ENCODE data around the gene ACTG1. TPM values are rescaled to one million over a fixed set of nuclear protein-coding genes. Genes with fewer than 3 reads are reported as not detected.

ACTG1 gene
- polyA plus RNA-seq, 1 of the 3 experiments (the other 2 are of a cell fraction) = 7,871 TPM

- H3K9me2 ChIP-seq = no peaks in the 10 kb centered on the region
- H4K20me1 ChIP-seq (ENCODE audit: insufficient read depth) = peaks cover 9% of the 10 kb centered on the region; the same call in 1 of the 2 replicates
- WGBS (ENCODE audit: low lambda C conversion rate) = 80% methylated on average over 13 of the region's 13 CpGs
- H3K4me3 ChIP-seq (ENCODE audit: low read depth in 2 of 2, low read length in 1 of 2) = no peak overlapping the region
- no peak overlapping the region for H3K27ac ChIP-seq (ENCODE audit: low read depth in 2 of 2, low read length in 1 of 2)
- peaks cover 0 to 15% of the 10 kb centered on the region in 2 experiments for H3K36me3 ChIP-seq (replicated peaks in 1 of 2; ENCODE audit: control insufficient read depth in 1 of 2, insufficient read depth in 2 of 2, low read length in 1 of 2)
- CTCF ChIA-PET = interaction anchor here (0.7 to 4.2 kb wide), 11 partner anchors 10 to 393 kb away, joined by 3 to 39 read pairs (median 4); partner anchors contain the start of genes ACTG1 and FAAP100
- peaks cover 12% of the 10 kb centered on the region for H3F3A ChIP-seq (replicated peaks; ENCODE audit: insufficient read depth)
- no peak overlapping the region for H3K9ac ChIP-seq
- POLR2A ChIA-PET = no interaction called here
- no peak for DNase-seq
- no peaks in the 10 kb centered on the region for H3K27me3 ChIP-seq (ENCODE audit: insufficient read depth)
- H2AFZ ChIP-seq (ENCODE audit: low read depth) = no peak overlapping the region
- H3K4me2 ChIP-seq = no peak overlapping the region
- TF ChIP-seq SMC3 (IDR thresholded peaks at IDR 0.05; ENCODE audit: low read depth, low read length) (no peak), RCOR1 (IDR thresholded peaks at IDR 0.05; ENCODE audit: low read length) (no peak), RFX5 (IDR thresholded peaks at IDR 0.05; ENCODE audit: low read length) (no peak), FOXM1 (IDR thresholded peaks at IDR 0.05; ENCODE audit: low read depth) (no peak), NFIC (IDR thresholded peaks at IDR 0.05; ENCODE audit: borderline replicate concordance) (no peak), MEF2A (IDR thresholded peaks at IDR 0.05; ENCODE audit: borderline replicate concordance, low read depth) (no peak), SIN3A (IDR thresholded peaks at IDR 0.05; ENCODE audit: borderline replicate concordance, low read depth, low read length) (no peak), YY1 (IDR thresholded peaks at IDR 0.05; ENCODE audit: low read depth) (no peak), ELF1 (IDR thresholded peaks at IDR 0.05) (no peak)
- TF ChIP-seq, protein P1, sequence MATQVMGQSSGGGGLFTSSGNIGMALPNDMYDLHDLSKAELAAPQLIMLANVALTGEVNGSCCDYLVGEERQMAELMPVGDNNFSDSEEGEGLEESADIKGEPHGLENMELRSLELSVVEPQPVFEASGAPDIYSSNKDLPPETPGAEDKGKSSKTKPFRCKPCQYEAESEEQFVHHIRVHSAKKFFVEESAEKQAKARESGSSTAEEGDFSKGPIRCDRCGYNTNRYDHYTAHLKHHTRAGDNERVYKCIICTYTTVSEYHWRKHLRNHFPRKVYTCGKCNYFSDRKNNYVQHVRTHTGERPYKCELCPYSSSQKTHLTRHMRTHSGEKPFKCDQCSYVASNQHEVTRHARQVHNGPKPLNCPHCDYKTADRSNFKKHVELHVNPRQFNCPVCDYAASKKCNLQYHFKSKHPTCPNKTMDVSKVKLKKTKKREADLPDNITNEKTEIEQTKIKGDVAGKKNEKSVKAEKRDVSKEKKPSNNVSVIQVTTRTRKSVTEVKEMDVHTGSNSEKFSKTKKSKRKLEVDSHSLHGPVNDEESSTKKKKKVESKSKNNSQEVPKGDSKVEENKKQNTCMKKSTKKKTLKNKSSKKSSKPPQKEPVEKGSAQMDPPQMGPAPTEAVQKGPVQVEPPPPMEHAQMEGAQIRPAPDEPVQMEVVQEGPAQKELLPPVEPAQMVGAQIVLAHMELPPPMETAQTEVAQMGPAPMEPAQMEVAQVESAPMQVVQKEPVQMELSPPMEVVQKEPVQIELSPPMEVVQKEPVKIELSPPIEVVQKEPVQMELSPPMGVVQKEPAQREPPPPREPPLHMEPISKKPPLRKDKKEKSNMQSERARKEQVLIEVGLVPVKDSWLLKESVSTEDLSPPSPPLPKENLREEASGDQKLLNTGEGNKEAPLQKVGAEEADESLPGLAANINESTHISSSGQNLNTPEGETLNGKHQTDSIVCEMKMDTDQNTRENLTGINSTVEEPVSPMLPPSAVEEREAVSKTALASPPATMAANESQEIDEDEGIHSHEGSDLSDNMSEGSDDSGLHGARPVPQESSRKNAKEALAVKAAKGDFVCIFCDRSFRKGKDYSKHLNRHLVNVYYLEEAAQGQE (IDR thresholded peaks at IDR 0.05; ENCODE audit: low read depth, low read length) = no peak
- TF ChIP-seq, protein P2, sequence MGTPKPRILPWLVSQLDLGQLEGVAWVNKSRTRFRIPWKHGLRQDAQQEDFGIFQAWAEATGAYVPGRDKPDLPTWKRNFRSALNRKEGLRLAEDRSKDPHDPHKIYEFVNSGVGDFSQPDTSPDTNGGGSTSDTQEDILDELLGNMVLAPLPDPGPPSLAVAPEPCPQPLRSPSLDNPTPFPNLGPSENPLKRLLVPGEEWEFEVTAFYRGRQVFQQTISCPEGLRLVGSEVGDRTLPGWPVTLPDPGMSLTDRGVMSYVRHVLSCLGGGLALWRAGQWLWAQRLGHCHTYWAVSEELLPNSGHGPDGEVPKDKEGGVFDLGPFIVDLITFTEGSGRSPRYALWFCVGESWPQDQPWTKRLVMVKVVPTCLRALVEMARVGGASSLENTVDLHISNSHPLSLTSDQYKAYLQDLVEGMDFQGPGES (IDR thresholded peaks at IDR 0.05; ENCODE audit: low read depth, low read length) = no peak
- H3K4me1 ChIP-seq (ENCODE audit: control insufficient read depth in 1 of 2, insufficient read depth in 2 of 2, low read depth in 1 of 2, low read length in 1 of 2) = peaks cover 0 to 35% of the 10 kb centered on the region in 2 experiments; a peak in 1 of 4 replicates
- no peaks in the 10 kb centered on the region for H3K9me3 ChIP-seq
- no peaks in the 10 kb centered on the region for H3K79me2 ChIP-seq (ENCODE audit: insufficient read depth)
These were observed 23.1 kb upstream of the ACTG1 start for GRCh38 chr17:81535480-81536298.

- Histone ChIP-seq H3K27me3 (ENCODE audit: insufficient read depth) (no peaks in the 10 kb centered on the region), H3K79me2 (ENCODE audit: insufficient read depth) (no peaks in the 10 kb centered on the region), H3K4me2 (no peak overlapping the region), H3K9me2 (no peaks in the 10 kb centered on the region), H3K4me1 (ENCODE audit: control insufficient read depth in 1 of 2, insufficient read depth in 2 of 2, low read depth in 1 of 2, low read length in 1 of 2) (peaks cover 0 to 35% of the 10 kb centered on the region in 2 experiments; a peak in 1 of 4 replicates), H3F3A (replicated peaks; ENCODE audit: insufficient read depth) (peaks cover 12% of the 10 kb centered on the region), H3K36me3 (replicated peaks in 1 of 2; ENCODE audit: control insufficient read depth in 1 of 2, insufficient read depth in 2 of 2, low read length in 1 of 2) (peaks cover 0 to 8% of the 10 kb centered on the region in 2 experiments), H3K9me3 (no peaks in the 10 kb centered on the region), H2AFZ (ENCODE audit: low read depth) (no peak overlapping the region), H4K20me1 (ENCODE audit: insufficient read depth) (peaks cover 9% of the 10 kb centered on the region; the same call in 1 of the 2 replicates), H3K9ac (no peak overlapping the region), H3K4me3 (ENCODE audit: low read depth in 2 of 2, low read length in 1 of 2) (no peak overlapping the region), H3K27ac (ENCODE audit: low read depth in 2 of 2, low read length in 1 of 2) (no peak overlapping the region)
- DNase-seq = no peak
- TF ChIP-seq, protein P3, sequence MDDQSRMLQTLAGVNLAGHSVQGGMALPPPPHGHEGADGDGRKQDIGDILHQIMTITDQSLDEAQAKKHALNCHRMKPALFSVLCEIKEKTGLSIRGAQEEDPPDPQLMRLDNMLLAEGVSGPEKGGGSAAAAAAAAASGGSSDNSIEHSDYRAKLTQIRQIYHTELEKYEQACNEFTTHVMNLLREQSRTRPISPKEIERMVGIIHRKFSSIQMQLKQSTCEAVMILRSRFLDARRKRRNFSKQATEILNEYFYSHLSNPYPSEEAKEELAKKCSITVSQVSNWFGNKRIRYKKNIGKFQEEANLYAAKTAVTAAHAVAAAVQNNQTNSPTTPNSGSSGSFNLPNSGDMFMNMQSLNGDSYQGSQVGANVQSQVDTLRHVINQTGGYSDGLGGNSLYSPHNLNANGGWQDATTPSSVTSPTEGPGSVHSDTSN (IDR thresholded peaks at IDR 0.05) = peak; percentile 14; the same call in 1 of the 2 replicates
- TF ChIP-seq, protein P4, sequence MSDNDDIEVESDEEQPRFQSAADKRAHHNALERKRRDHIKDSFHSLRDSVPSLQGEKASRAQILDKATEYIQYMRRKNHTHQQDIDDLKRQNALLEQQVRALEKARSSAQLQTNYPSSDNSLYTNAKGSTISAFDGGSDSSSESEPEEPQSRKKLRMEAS (IDR thresholded peaks at IDR 0.05; ENCODE audit: low read depth) = no peak
- ChIA-PET CTCF (interaction anchor here (1.4 to 2.7 kb wide), 2 partner anchors 66 to 282 kb away, joined by 3 to 7 read pairs; no protein-coding TSS in a partner anchor), POLR2A (no interaction called here)
- WGBS (ENCODE audit: low lambda C conversion rate) = 70% methylated on average over 5 of the region's 5 CpGs
These were observed 22.4 kb upstream of the ACTG1 start for GRCh38 chr17:81535007-81535328.

All from SK-N-SH (cell line).